ENCODE data around the gene IFNA5. TPM values are rescaled to one million over a fixed set of nuclear protein-coding genes. Genes with fewer than 3 reads are reported as not detected.
A peak's percentile ranks its signal among the peaks of the same experiment; 100 is the strongest.

Gene IFNA5
- total and polyA plus RNA-seq, 2 donors (not counting 1 experiment from before 2014, with no cell fraction given) = not detected

- no peak overlapping the region for H3K4me2 ChIP-seq (replicated peaks; ENCODE audit: low read depth, low read length, poor library complexity, severe bottlenecking)
- Mint-ChIP-seq H3K9me3 (ENCODE audit: insufficient read depth) (no peaks in the 10 kb centered on the region), H3K4me1 (peaks cover 4% of the 10 kb centered on the region), H3K4me3 (no peak overlapping the region), H3K27me3 (peaks cover 9% of the 10 kb centered on the region), H3K27ac (no peak overlapping the region)
- no peaks in the 10 kb centered on the region for H3K27me3 ChIP-seq (replicated peaks in 1 of 4; ENCODE audit: control extremely low read depth in 1 of 4, control insufficient read depth in 3 of 4, insufficient read depth in 4 of 4, low read length in 3 of 4)
- H2AFZ ChIP-seq (ENCODE audit: insufficient read depth, low read depth, low read length, poor library complexity, severe bottlenecking) = no peak overlapping the region
- H3K4me1 ChIP-seq (ENCODE audit: control insufficient read depth in 2 of 2, insufficient read depth in 2 of 2, low read length in 2 of 2) = no peaks in the 10 kb centered on the region
- no peak overlapping the region for H3K9ac ChIP-seq (ENCODE audit: low read length)
- no peak overlapping the region for H3K4me3 ChIP-seq (ENCODE audit: control extremely low read depth in 1 of 5, extremely low read depth in 1 of 5, insufficient read depth in 1 of 5, low read depth in 2 of 5, low read length in 4 of 5)
- peak; percentile 83 for TF ChIP-seq CTCF (IDR thresholded peaks at IDR 0.05)
- no peak for TF ChIP-seq EZH2 (IDR thresholded peaks at IDR 0.05; ENCODE audit: borderline replicate concordance, insufficient read depth, low read depth, low read length, poor library complexity, severe bottlenecking)
- no peaks in the 10 kb centered on the region for H3K9me3 ChIP-seq (ENCODE audit: control extremely low read depth in 1 of 3, control insufficient read depth in 2 of 3, insufficient read depth in 1 of 3, low read length in 2 of 3)
- H3K36me3 ChIP-seq (replicated peaks in 1 of 2; ENCODE audit: control extremely low read depth in 1 of 2, control insufficient read depth in 1 of 2, extremely low read depth in 1 of 2, insufficient read depth in 2 of 2, low read length in 1 of 2) = peaks cover 0 to 7% of the 10 kb centered on the region in 2 experiments
- no peaks in the 10 kb centered on the region for H4K20me1 ChIP-seq (ENCODE audit: control insufficient read depth, insufficient read depth, low read length, poor library complexity, severe bottlenecking)
- H3K27ac ChIP-seq (ENCODE audit: low read length in 2 of 2) = no peak overlapping the region
- H3K79me2 ChIP-seq (ENCODE audit: control insufficient read depth, insufficient read depth, low read length) = no peaks in the 10 kb centered on the region
- peak; percentile 64 for ATAC-seq (ENCODE audit: low read depth)
- ChIA-PET POLR2A (no interaction called here), CTCF (interaction anchor here (0.6 to 10.2 kb wide), 21 partner anchors 8 to 921 kb away, joined by 3 to 92 read pairs (median 4); no protein-coding TSS in a partner anchor)
- DNase-seq = peak; percentile 48
- WGBS (ENCODE audit: insufficient coverage) = 83% methylated on average over 1 of the region's 7 CpGs
- intact Hi-C loops (cut with micrococcal nuclease) = loop anchor here (1.0 to 2.0 kb wide), 2 partner anchors 137 to 471 kb away; no protein-coding TSS in a partner anchor
Observed at GRCh38 chr9:21317956-21318923, 13.1 kb upstream of the IFNA5 start.

GRCh38 chr9:21316860-21317259, 11.7 kb upstream of the IFNA5 start:
- ATAC-seq (ENCODE audit: low read depth) (no peak), DNase-seq (no peak)
- Histone ChIP-seq H3K36me3 (replicated peaks in 1 of 2; ENCODE audit: control extremely low read depth in 1 of 2, control insufficient read depth in 1 of 2, extremely low read depth in 1 of 2, insufficient read depth in 2 of 2, low read length in 1 of 2) (no peaks in the 10 kb centered on the region), H4K20me1 (ENCODE audit: control insufficient read depth, insufficient read depth, low read length, poor library complexity, severe bottlenecking) (no peaks in the 10 kb centered on the region), H3K4me3 (ENCODE audit: control extremely low read depth in 1 of 5, extremely low read depth in 1 of 5, insufficient read depth in 1 of 5, low read depth in 2 of 5, low read length in 4 of 5) (no peak overlapping the region), H3K4me1 (ENCODE audit: control insufficient read depth in 2 of 2, insufficient read depth in 2 of 2, low read length in 2 of 2) (no peaks in the 10 kb centered on the region), H3K9ac (ENCODE audit: low read length) (no peak overlapping the region), H3K4me2 (replicated peaks; ENCODE audit: low read depth, low read length, poor library complexity, severe bottlenecking) (no peak overlapping the region), H3K27me3 (replicated peaks in 1 of 4; ENCODE audit: control extremely low read depth in 1 of 4, control insufficient read depth in 3 of 4, insufficient read depth in 4 of 4, low read length in 3 of 4) (peaks cover 0 to 2% (median 0%) of the 10 kb centered on the region in 4 experiments), H3K27ac (ENCODE audit: low read length in 2 of 2) (no peak overlapping the region), H3K79me2 (ENCODE audit: control insufficient read depth, insufficient read depth, low read length) (no peaks in the 10 kb centered on the region), H2AFZ (ENCODE audit: insufficient read depth, low read depth, low read length, poor library complexity, severe bottlenecking) (no peak overlapping the region), H3K9me3 (ENCODE audit: control extremely low read depth in 1 of 3, control insufficient read depth in 2 of 3, insufficient read depth in 1 of 3, low read length in 2 of 3) (no peaks in the 10 kb centered on the region)
- Mint-ChIP-seq H3K4me3 (no peak overlapping the region), H3K27me3 (peaks cover 9% of the 10 kb centered on the region), H3K9me3 (ENCODE audit: insufficient read depth) (no peaks in the 10 kb centered on the region), H3K4me1 (no peaks in the 10 kb centered on the region), H3K27ac (no peak overlapping the region)
- CTCF ChIA-PET = interaction anchor here (0.7 to 10.2 kb wide), 5 partner anchors 10 to 430 kb away, joined by 3 to 92 read pairs (median 7); no protein-coding TSS in a partner anchor
- intact Hi-C loops (cut with micrococcal nuclease) = no loop called here
- whole genome bisulfite sequencing (ENCODE audit: insufficient coverage) = 40% methylated on average over 1 of the region's 3 CpGs
- POLR2A ChIA-PET = no interaction called here
- TF ChIP-seq CTCF (IDR thresholded peaks at IDR 0.05) (no peak), EZH2 (IDR thresholded peaks at IDR 0.05; ENCODE audit: borderline replicate concordance, insufficient read depth, low read depth, low read length, poor library complexity, severe bottlenecking) (no peak)
